ENCODE results near the gene CHD9NB. TPM values are rescaled to one million over a fixed set of nuclear protein-coding genes. Genes with fewer than 3 reads are reported as not detected.
A peak's percentile ranks its signal among the peaks of the same experiment; 100 is the strongest.
"Not testable (repeated sequence)": the region's sequence is repeated elsewhere in the genome, so short reads cannot be mapped to it uniquely, and the experiment has no call there.

Gene CHD9NB
- total RNA-seq, 1 donor from 2014 or later: 1.1 TPM

DNA sequence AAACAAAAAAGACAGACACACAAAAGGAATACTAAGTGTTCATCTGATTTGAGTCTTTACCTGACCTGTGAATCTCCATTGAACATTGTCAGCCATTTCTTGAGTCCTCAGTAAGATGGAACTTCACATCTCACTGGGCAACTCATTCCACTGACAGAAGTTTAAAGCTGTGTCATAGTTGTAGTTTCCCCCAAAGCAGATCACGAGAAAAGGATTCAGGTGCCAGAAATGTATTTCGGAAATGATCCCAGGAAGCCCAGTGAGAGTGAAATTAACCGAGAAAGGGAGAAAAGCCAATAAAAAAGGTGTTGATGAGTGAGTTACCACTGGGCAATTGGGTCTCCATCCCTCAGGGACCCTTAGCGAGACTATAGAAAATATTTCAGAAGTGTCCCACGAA lies 8.6 kb upstream of the CHD9NB start:
- Mint-ChIP-seq H3K4me3 (no peak overlapping the region), H3K36me3 (ENCODE audit: low read depth) (no peaks in the 10 kb centered on the region), H3K9me3 (no peaks in the 10 kb centered on the region), H3K27me3 (ENCODE audit: insufficient read depth) (no peaks in the 10 kb centered on the region), H3K4me1 (ENCODE audit: low read depth) (peaks cover 23% of the 10 kb centered on the region), H3K27ac (no peak overlapping the region)
- DNase-seq (ENCODE audit: low spot score): no peak
- intact Hi-C loops (cut with micrococcal nuclease): no loop called here

DNA sequence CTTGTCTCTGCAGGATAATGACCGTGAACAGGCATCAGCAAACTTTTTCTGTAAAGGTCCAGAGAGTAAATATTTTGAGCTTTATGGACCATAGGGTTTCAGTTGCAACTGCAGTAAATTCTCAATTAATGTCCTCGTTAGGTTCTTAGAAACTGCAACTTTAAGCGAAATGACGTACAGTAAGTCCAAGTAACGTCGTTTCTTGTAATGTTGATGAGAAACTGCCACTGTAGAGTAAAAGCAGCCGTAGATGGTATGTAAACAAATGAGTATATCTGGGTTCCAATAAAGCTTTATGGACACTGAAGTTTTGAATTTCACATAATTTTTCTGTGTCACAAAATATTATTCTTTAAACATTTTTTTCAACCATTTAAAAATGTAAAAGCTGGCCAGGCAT lies 7.0 kb upstream of the CHD9NB start:
- intact Hi-C loops (cut with micrococcal nuclease): loop anchor here (5.0 to 10.0 kb wide), 3 partner anchors 398 to 685 kb away; partner anchors contain the start of genes FTO and RPGRIP1L

DNA sequence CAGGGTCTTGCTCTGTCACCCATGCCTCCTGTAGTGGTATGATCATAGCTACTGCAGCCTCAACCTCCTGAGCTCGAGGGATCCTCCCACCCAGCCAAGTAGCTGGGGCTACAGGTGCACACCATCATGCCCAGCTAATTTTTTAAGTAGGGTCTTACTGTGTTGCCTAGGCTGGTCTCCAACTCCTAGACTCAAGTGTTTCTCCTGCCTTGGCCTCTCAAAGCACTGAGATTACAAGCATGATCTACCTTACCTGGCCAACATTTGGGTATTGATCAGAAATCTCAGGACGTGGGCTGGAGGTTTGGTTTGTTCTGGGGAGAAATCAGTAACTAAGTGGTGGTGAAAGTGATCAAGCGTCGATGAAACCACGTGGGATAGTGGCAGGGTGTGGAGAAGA lies 6.2 kb upstream of the CHD9NB start:
- peaks cover 34% of the 10 kb centered on the region for H3K4me1 Mint-ChIP-seq (ENCODE audit: low read depth)

More for the DNA sequence above, 7.0 kb upstream of the CHD9NB start:
- H3K27ac Mint-ChIP-seq: no peak overlapping the region
- no peaks in the 10 kb centered on the region for H3K36me3 Mint-ChIP-seq (ENCODE audit: low read depth)
- H3K4me1 Mint-ChIP-seq (ENCODE audit: low read depth): peaks cover 27% of the 10 kb centered on the region
- no peak for DNase-seq (ENCODE audit: low spot score)
- H3K9me3 Mint-ChIP-seq: no peaks in the 10 kb centered on the region
- H3K27me3 Mint-ChIP-seq (ENCODE audit: insufficient read depth): no peaks in the 10 kb centered on the region
- H3K4me3 Mint-ChIP-seq: no peak overlapping the region

GRCh38 chr16:53058441-53058840 lies 5.7 kb upstream of the CHD9NB start:
- H3K36me3 Mint-ChIP-seq (ENCODE audit: low read depth): no peaks in the 10 kb centered on the region
- no peaks in the 10 kb centered on the region for H3K9me3 Mint-ChIP-seq
- H3K4me3 Mint-ChIP-seq: no peak overlapping the region
- H3K27ac Mint-ChIP-seq: no peak overlapping the region
- H3K27me3 Mint-ChIP-seq (ENCODE audit: insufficient read depth): no peaks in the 10 kb centered on the region
- intact Hi-C loops (cut with micrococcal nuclease): loop anchor here (5.0 to 10.0 kb wide), 3 partner anchors 399 to 686 kb away; partner anchors contain the start of genes FTO and RPGRIP1L
- peaks cover 34% of the 10 kb centered on the region for H3K4me1 Mint-ChIP-seq (ENCODE audit: low read depth)
- no peak for DNase-seq (ENCODE audit: low spot score)

More for the DNA sequence above, 6.2 kb upstream of the CHD9NB start:
- intact Hi-C loops (cut with micrococcal nuclease): loop anchor here (5.0 to 10.0 kb wide), 3 partner anchors 398 to 686 kb away; partner anchors contain the start of genes FTO and RPGRIP1L
- Mint-ChIP-seq H3K27me3 (ENCODE audit: insufficient read depth) (no peaks in the 10 kb centered on the region), H3K4me3 (no peak overlapping the region), H3K27ac (no peak overlapping the region), H3K36me3 (ENCODE audit: low read depth) (no peaks in the 10 kb centered on the region), H3K9me3 (no peaks in the 10 kb centered on the region)
- DNase-seq (ENCODE audit: low spot score): no peak

GRCh38 chr16:53057658-53058057 lies 5.0 kb upstream of the CHD9NB start:
- Mint-ChIP-seq H3K4me1 (ENCODE audit: low read depth) (peaks cover 35% of the 10 kb centered on the region), H3K27me3 (ENCODE audit: insufficient read depth) (no peaks in the 10 kb centered on the region), H3K4me3 (no peak overlapping the region), H3K9me3 (no peaks in the 10 kb centered on the region), H3K36me3 (ENCODE audit: low read depth) (no peaks in the 10 kb centered on the region), H3K27ac (peak overlapping the region; percentile 49)
- intact Hi-C loops (cut with micrococcal nuclease): loop anchor here (5.0 to 10.0 kb wide), 3 partner anchors 400 to 687 kb away; partner anchors contain the start of genes FTO and RPGRIP1L
- no peak for DNase-seq (ENCODE audit: low spot score)

DNA sequence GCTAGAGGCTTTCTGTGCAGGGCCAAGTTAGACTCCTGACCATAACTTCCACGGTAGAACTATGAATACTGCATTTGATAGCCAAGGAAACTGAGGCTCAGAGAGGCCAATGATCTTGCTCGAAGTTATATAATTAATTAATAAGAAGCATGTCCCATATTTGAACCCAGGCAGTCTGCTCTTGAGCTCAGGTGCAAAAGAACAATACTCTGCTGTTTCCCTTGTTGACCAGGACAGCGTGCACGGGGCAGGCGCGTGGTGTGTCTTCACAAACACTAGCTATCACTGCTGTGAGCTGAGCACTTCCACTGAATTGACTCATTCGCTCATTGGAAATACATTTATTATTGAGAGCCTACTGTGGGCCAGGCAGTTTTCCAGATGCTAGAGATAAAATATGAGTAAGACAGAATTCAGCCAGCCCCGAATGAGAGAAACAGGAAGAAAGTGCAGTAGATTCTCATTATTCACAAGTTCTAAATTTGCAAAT lies 3.7 kb upstream of the CHD9NB start:
- intact Hi-C loops (cut with micrococcal nuclease): loop anchor here (5.0 to 10.0 kb wide), 3 partner anchors 401 to 688 kb away; partner anchors contain the start of genes FTO and RPGRIP1L
- H3K27ac Mint-ChIP-seq: no peak overlapping the region
- no peaks in the 10 kb centered on the region for H3K36me3 Mint-ChIP-seq (ENCODE audit: low read depth)
- H3K9me3 Mint-ChIP-seq: no peaks in the 10 kb centered on the region
- H3K4me1 Mint-ChIP-seq (ENCODE audit: low read depth): peaks cover 30% of the 10 kb centered on the region
- no peaks in the 10 kb centered on the region for H3K27me3 Mint-ChIP-seq (ENCODE audit: insufficient read depth)
- DNase-seq (ENCODE audit: low spot score): no peak
- peak overlapping the region; percentile 49 for H3K4me3 Mint-ChIP-seq

DNA sequence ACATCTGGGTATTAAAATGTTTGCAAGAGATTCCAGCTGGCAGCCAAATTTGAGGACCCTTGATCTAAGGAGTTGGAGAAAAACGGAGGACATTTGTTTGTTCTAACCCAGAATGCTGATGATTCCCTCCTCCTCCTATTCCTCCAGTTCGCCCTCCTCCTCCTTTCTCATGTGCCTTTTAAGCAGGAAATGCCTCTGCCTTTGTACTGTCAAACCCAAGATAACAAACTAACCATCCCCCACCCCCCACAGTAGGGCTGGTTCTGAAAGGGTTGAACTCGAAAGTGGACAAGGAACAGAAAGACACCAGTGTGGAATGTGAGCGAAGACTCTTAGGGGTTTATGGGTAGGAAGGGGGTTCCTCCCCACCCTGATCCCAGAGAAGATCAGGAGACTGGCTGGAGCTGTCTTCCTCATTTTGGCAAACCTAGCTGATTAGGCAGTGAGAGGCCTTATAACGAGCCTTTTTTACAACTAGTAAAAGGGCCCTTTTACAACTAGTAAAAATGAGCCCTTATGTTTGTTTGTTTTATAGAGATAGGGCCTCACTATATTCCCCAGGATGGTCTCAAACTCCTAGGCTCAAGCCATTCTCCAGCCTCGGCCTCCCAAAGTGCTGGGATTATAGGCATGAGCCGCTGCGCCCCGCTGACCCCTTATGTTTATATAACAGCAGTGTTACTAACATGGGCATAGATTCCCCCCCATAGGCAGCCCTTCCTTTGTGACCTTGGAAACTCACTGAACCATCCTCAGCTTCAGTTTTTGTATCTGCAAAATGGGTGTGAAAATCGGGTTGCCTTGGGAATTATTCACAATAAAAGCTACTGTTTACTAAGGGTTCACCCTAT lies 3.1 kb upstream of the CHD9NB start:
- H3K9me3 Mint-ChIP-seq: no peaks in the 10 kb centered on the region
- H3K27ac Mint-ChIP-seq: peak overlapping the region; percentile 71
- no peaks in the 10 kb centered on the region for H3K36me3 Mint-ChIP-seq (ENCODE audit: low read depth)
- no peak for DNase-seq (ENCODE audit: low spot score)
- intact Hi-C loops (cut with micrococcal nuclease): loop anchor here (1.0 to 10.0 kb wide), 10 partner anchors 43 to 689 kb away; partner anchors contain the start of genes AKTIP, FTO and RPGRIP1L
- H3K4me3 Mint-ChIP-seq: peak overlapping the region; percentile 89
- peaks cover 25% of the 10 kb centered on the region for H3K4me1 Mint-ChIP-seq (ENCODE audit: low read depth)
- no peaks in the 10 kb centered on the region for H3K27me3 Mint-ChIP-seq (ENCODE audit: insufficient read depth)

- H3K27ac Mint-ChIP-seq: peak within 1 kb of the TSS; percentile 84
- no peaks in the 10 kb centered on the region for H3K27me3 Mint-ChIP-seq (ENCODE audit: insufficient read depth)
- DNase-seq (ENCODE audit: low spot score): peak; percentile 71
- peaks cover 25% of the 10 kb centered on the region for H3K4me1 Mint-ChIP-seq (ENCODE audit: low read depth)
- H3K9me3 Mint-ChIP-seq: no peaks in the 10 kb centered on the region
- intact Hi-C loops (cut with micrococcal nuclease): loop anchor here (1.0 to 10.0 kb wide), 13 partner anchors 44 to 690 kb away; partner anchors contain the start of genes AKTIP, FTO and RPGRIP1L
- H3K36me3 Mint-ChIP-seq (ENCODE audit: low read depth): no peaks in the 10 kb centered on the region
- H3K4me3 Mint-ChIP-seq: peak within 1 kb of the TSS; percentile 89
Measured at GRCh38 chr16:53054670-53055485, 2.2 kb upstream of the CHD9NB start, which contains the start of gene CHD9. Gene CHD9 (plus strand): TSS chr16:53054991. CDS start chr16:53156090, 101,099 bp downstream.

GRCh38 chr16:53053967-53054669 lies 1.4 kb upstream of the CHD9NB start:
- no peak for DNase-seq (ENCODE audit: low spot score)
- Mint-ChIP-seq H3K4me3 (peak overlapping the region; percentile 89), H3K27ac (peak overlapping the region; percentile 84), H3K36me3 (ENCODE audit: low read depth) (no peaks in the 10 kb centered on the region), H3K9me3 (no peaks in the 10 kb centered on the region), H3K27me3 (ENCODE audit: insufficient read depth) (no peaks in the 10 kb centered on the region), H3K4me1 (ENCODE audit: low read depth) (peaks cover 25% of the 10 kb centered on the region)
- intact Hi-C loops (cut with micrococcal nuclease): loop anchor here (1.0 to 10.0 kb wide), 6 partner anchors 45 to 691 kb away; no protein-coding TSS in a partner anchor

DNA sequence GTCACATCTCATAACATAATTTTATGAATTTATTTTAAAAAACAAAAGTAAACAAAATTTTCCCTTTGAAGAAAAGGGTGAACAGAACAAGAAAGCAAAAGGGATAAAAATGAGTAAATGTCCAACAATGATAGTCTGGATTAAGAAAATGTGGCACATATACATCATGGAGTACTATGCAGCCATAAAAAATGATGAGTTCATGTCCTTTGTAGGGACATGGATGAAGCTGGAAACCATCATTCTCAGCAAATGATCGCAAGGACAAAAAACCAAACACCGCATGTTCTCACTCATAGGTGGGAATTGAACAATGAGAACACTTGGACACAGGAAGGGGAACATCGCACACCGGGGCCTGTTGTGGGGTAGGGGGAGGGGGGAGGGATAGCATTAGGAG lies 1.4 kb downstream of the CHD9NB start:
- not testable (repeated sequence) for H3K4me3 Mint-ChIP-seq; DNase-seq (ENCODE audit: low spot score); H3K36me3 Mint-ChIP-seq (ENCODE audit: low read depth); H3K27me3 Mint-ChIP-seq (ENCODE audit: insufficient read depth); H3K27ac Mint-ChIP-seq; H3K9me3 Mint-ChIP-seq
- intact Hi-C loops (cut with micrococcal nuclease): loop anchor here (5.0 to 10.0 kb wide), 2 partner anchors 321 to 694 kb away; no protein-coding TSS in a partner anchor
- H3K4me1 Mint-ChIP-seq (ENCODE audit: low read depth): peaks cover 21% of the 10 kb centered on the region

DNA sequence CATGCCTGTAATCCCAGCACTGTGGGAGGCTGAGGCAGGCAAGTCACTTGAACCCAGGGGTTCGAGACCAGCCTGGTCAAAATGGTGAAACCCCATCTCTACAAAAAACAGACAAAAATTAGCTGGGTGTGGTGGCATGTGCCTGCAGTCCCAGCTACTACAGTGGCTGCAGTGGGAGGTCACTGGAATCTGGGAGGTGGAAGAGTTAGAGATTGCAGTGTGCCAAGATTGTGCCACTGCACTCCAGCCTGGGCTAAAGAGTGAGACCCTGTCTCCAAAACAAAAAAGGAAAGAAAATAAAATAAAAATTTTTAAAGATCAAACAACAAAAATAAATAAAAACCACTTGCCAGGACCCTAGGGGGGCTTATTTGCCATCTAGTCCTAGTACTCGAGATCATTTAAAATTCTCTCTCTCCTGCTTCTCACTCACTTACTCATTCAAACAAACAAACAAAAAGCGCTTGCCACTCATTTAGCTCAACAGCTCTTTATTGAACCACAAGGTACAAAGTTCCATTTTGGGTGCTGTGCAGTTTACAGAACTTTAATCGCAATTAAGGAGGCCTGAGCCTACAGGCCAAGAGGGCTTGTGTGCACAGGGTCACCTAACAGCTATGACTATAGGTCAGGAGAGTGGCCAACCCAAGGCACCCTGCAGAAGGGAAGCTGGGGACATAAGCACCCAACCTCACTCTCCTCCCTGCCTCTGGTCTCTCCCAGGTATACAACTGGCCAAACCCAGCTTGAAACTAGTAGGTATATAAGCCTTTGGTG lies 4.4 kb downstream of the CHD9NB start:
- H3K4me3 Mint-ChIP-seq: no peak overlapping the region
- intact Hi-C loops (cut with micrococcal nuclease): no loop called here
- H3K27me3 Mint-ChIP-seq (ENCODE audit: insufficient read depth): peaks cover 8% of the 10 kb centered on the region
- no peak for DNase-seq (ENCODE audit: low spot score)
- no peaks in the 10 kb centered on the region for H3K36me3 Mint-ChIP-seq (ENCODE audit: low read depth)
- no peaks in the 10 kb centered on the region for H3K9me3 Mint-ChIP-seq
- H3K27ac Mint-ChIP-seq: no peak overlapping the region
- peaks cover 6% of the 10 kb centered on the region for H3K4me1 Mint-ChIP-seq (ENCODE audit: low read depth)

All from activated T-helper 1 cell treated with anti-CD3 and anti-CD28 coated beads, Interleukin-12 subunit alpha, Interleukin-12 subunit beta, Interleukin-2, Interleukin-4 antibody, amounts not matched to agents 30 ng/mL and 10 ng/mL and 1 ng/mL, durations not matched to agents 14 hours and 24 hours and 36 hours (primary cell).